Peyer's patch (tissue), 4 donors: Measurements from ENCODE around the gene CA9. TPM values are rescaled to one million over a fixed set of nuclear protein-coding genes. Genes with fewer than 3 reads are reported as not detected.

Experiments used
- DNase-seq, 3 donors: peaks; one replicate each; pipeline ENCODE4 v3.0.0-alpha.2; 2017 to 2019
- H3K27ac ChIP-seq, 4 donors: fragments of 200-600 bp; sonication (generic); one replicate each; pipeline ENCODE4 v1.5.1; 2016 to 2019
- H3K27me3 ChIP-seq, 2 donors: fragments of 200-600 bp; sonication (generic); one replicate each; pipeline ENCODE4 v1.5.1; 2019
- H3K36me3 ChIP-seq, 3 donors: fragments of 200-600 bp; sonication (generic); one replicate each; pipeline ENCODE4 v1.5.1; 2016 to 2019
- H3K4me1 ChIP-seq, 4 donors: fragments of 200-600 bp; sonication (generic); one replicate each; pipeline ENCODE4 v1.5.1; 2016 to 2019
- H3K4me3 ChIP-seq, 4 donors: fragments of 200-600 bp; sonication (generic); 1 replicate in 3 of 4; 2 replicates in 1 of 4; pipeline ENCODE4 v1.5.1; 2016 to 2019; ENCODE audit warnings: mild to moderate bottlenecking in 1 of 4
- H3K9me3 ChIP-seq, 4 donors: fragments of 200-600 bp; sonication (generic); one replicate each; pipeline ENCODE4 v1.5.1; 2016 to 2019; ENCODE audit warnings: mild to moderate bottlenecking in 1 of 4
- POLR2A ChIP-seq, 2 donors: fragments of 450-650 bp; IDR thresholded peaks; one replicate each; pipeline ENCODE4 v1.5.1; 2017; ENCODE audit warnings: antibody characterized with exemption in 2 of 2, mild to moderate bottlenecking in 2 of 2, moderate library complexity in 2 of 2
- total RNA-seq, 4 donors: library from RNA; depleted of rRNA; stranded (reverse); fragments of >200 nt; gene quantifications; one replicate each; pipeline ENCODE4 v1.1.0, GENCODE V29; 2016
- TF ChIP-seq, protein P1 (sequence below), 6 experiments: fragments of 450-650 bp in 4 of 6; fragments of 200-600 bp in 2 of 6; sonication (generic) in 1 of 6; IDR thresholded peaks; one replicate each; pipeline ENCODE4 v1.5.1; 2017 to 2019; ENCODE audit warnings: antibody characterized with exemption in 6 of 6, mild to moderate bottlenecking in 3 of 6, moderate library complexity in 1 of 6

CA9 gene
- total RNA-seq, 4 donors from 2014 or later: 1.6 to 6.3 (median 5.2) TPM

DNA sequence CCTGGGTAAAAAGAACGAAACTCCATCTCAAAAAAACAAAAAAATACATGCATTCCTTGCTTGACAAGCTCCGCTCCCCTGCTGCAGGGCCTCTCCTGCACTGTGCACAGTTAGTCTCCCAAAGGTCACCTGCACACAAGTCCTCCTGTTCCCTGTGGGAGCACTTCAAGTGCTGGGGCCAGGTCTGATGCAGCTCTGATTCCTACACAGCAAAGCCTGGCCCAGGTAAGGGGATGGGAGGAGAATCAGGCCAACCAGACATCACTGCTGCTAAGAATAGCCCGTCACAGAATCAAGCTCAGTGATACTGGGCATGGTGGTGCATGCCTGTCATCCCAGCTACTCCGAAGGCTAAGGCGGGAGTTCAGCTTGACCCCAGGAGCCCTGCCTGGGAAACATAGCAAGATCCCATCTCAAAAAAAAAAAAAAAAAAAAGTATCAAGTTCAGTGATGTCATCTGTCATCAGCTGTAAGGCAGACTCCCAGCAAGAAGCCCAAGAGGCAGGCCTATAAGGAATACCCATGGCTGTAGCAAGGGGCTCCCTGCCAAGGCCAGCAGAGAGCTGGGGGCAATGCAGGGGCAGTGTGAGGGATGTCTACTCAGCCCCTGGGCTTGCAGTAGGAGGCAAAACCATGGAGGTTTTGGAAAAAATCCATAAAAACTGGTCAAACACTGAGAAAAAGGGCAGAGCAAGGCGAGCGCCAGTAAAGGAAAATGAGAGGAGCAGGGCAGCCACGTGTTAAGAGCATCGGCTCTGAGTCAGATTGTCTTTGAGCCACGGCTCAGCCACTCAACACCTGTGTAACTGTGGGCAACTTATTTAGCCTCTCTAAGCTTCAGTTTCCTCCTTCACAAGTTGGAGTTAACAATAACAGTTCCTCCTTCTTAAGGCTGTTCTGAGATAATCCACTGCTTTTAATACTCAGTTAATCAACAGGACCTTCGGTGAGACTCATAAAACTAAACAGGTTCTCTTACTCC lies 12.8 kb downstream of the CA9 start:
- H3K4me1 ChIP-seq: peaks cover 0 to 23% (median 0%) of the 10 kb centered on the region in 4 donors
- H3K36me3 ChIP-seq: peaks cover 0 to 8% (median 0%) of the 10 kb centered on the region in 3 donors
- no peak for DNase-seq
- peak overlapping the region in 1 of 4 donors; percentile 89 for H3K27ac ChIP-seq
- H3K4me3 ChIP-seq: peak overlapping the region in 1 of 4 donors; percentile 69
- no peaks in the 10 kb centered on the region for H3K9me3 ChIP-seq
- TF ChIP-seq POLR2A (IDR thresholded peaks at IDR 0.05): no peak
- TF ChIP-seq, protein P1, sequence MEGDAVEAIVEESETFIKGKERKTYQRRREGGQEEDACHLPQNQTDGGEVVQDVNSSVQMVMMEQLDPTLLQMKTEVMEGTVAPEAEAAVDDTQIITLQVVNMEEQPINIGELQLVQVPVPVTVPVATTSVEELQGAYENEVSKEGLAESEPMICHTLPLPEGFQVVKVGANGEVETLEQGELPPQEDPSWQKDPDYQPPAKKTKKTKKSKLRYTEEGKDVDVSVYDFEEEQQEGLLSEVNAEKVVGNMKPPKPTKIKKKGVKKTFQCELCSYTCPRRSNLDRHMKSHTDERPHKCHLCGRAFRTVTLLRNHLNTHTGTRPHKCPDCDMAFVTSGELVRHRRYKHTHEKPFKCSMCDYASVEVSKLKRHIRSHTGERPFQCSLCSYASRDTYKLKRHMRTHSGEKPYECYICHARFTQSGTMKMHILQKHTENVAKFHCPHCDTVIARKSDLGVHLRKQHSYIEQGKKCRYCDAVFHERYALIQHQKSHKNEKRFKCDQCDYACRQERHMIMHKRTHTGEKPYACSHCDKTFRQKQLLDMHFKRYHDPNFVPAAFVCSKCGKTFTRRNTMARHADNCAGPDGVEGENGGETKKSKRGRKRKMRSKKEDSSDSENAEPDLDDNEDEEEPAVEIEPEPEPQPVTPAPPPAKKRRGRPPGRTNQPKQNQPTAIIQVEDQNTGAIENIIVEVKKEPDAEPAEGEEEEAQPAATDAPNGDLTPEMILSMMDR (IDR thresholded peaks at IDR 0.05): no peak
- H3K27me3 ChIP-seq: no peaks in the 10 kb centered on the region

DNA sequence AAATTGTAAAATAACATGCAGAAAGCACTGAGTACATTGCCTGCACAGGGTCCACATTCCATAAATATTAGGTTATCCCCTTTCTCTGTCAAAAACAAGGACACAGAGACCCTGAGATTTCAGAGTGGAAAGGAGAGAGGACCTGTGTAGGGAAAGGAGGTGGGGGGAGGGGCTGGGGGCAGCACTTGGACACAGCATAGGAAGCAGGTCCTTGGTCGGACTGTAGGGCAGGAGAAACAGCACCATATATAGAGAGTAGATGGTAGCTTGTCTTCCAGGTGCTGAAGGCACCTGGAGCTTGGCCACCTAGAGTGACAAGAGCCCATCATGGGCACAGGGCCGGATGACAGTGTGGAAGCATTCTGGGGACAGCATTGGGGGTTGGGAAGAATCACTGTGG lies 13.6 kb downstream of the CA9 start:
- H3K4me3 ChIP-seq: peak overlapping the region in 1 of 4 donors; percentile 69
- H3K27me3 ChIP-seq: no peaks in the 10 kb centered on the region
- TF ChIP-seq, protein P1 (IDR thresholded peaks at IDR 0.05): no peak
- H3K27ac ChIP-seq: peak overlapping the region in 1 of 4 donors; percentile 89
- peaks cover 0 to 8% (median 0%) of the 10 kb centered on the region in 3 donors for H3K36me3 ChIP-seq
- H3K9me3 ChIP-seq: no peaks in the 10 kb centered on the region
- peaks cover 0 to 23% (median 0%) of the 10 kb centered on the region in 4 donors for H3K4me1 ChIP-seq
- DNase-seq: no peak

DNA sequence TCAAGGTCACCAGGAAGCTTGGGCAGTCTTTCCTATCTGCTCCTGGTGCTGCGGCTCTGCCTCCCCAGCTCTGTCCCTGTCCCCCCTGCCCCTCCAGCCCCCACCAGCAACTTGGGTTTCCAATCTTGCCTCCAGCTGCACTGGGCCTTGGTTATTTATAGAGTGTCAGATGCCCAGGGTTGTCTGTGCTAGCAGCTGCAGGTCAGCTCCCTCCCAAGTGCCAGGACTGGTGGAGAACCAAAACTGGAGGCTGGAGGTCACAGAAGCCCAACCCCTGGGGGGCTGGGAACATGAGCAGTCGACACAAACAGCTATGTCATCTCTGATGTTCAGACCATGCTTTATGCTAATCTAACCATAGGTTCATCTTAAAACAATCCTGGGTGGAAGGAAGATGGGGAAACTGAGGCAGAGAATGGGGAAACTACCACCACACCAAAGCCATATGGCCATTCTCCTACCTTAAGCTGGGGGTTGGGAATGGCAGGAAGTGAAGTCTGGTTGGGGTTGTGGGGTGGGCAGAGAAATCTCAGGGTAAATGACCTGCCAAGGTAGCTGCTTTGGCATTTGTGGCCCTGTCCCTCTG lies 14.3 kb downstream of the CA9 start:
- peak overlapping the region in 1 of 4 donors; percentile 69 for H3K4me3 ChIP-seq
- H3K27ac ChIP-seq: peak overlapping the region in 2 of 4 donors; percentile 83 to 89
- TF ChIP-seq POLR2A (IDR thresholded peaks at IDR 0.05): no peak
- TF ChIP-seq, protein P1 (IDR thresholded peaks at IDR 0.05): no peak

DNA sequence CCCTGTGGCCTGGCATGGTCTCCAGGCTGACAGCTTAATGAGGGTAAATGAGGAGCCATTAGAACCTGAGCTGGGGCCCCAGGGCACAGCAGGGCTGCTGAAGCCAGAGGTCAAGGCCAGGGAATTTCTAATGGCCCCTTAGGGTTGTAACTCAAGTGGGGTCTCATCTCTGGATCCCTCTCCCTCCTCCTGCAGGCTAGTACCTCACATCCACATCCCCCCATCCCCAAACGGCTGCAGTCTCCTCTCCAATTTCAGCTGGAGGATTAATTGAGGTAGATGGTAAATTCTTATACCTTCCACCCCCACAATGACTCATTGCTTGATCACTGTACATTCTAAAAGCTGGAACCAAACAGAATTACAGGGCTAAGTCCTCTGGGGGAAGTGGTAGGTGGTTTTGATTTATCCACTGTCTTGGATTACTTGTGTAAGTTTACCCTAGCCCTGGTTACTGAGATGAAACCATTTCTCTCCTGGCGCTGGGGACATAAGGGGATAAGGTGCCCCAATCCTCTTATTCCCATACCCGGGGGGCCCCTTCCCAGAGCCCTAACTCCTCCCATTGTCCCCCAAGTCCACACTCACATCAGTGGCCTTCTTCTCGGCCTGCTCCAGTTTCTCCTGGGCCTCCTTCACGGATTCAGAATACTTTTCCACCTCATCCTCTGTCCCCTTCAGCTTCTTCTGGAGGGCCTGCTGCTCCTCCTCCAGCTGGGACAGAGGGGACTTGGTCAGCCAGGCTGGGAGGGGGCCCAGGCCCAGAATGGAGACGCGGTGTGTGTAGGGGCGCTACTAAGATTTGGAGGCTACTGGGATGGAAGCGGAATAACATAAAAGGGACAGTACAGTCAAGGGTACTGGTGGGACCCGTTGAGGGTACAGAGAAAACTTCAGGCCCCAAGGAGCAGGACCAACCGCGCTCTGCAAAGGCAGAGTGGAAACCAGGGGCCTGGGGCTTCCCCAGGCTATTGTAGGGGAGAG lies 15.1 kb downstream of the CA9 start:
- Histone ChIP-seq H3K27me3 (no peaks in the 10 kb centered on the region), H3K4me1 (peaks cover 0 to 23% (median 0%) of the 10 kb centered on the region in 4 donors), H3K9me3 (no peaks in the 10 kb centered on the region), H3K36me3 (peaks cover 0 to 8% (median 0%) of the 10 kb centered on the region in 3 donors), H3K4me3 (peak overlapping the region; percentile 51 to 69 (median 68)), H3K27ac (peak overlapping the region; percentile 75 to 89 (median 80))
- TF ChIP-seq, protein P1 (IDR thresholded peaks at IDR 0.05): no peak
- TF ChIP-seq POLR2A (IDR thresholded peaks at IDR 0.05): no peak
- no peak for DNase-seq

More for the DNA sequence above, 14.3 kb downstream of the CA9 start:
- H3K9me3 ChIP-seq: no peaks in the 10 kb centered on the region
- H3K27me3 ChIP-seq: no peaks in the 10 kb centered on the region
- DNase-seq: no peak
- H3K4me1 ChIP-seq: peaks cover 0 to 23% (median 0%) of the 10 kb centered on the region in 4 donors
- H3K36me3 ChIP-seq: peaks cover 0 to 8% (median 0%) of the 10 kb centered on the region in 3 donors
